Stimulated activated CD8-positive, alpha-beta memory T cell treated with anti-CD3 and anti-CD28 coated beads, Interleukin-7, amount 100 ng/mL, for 1 hour (primary cell): ENCODE measurements around the gene PLAC9.
"Not testable (repeated sequence)": the region's sequence is repeated elsewhere in the genome, so short reads cannot be mapped to it uniquely, and the experiment has no call there.

ENCODE experiments used
- DNase-seq, 2 donors: peaks; one replicate each; pipeline ENCODE4 v3.0.0-alpha.2; 2020; ENCODE audit warnings: low read depth in 2 of 2

PLAC9 gene

GRCh38 chr10:80132299-80133139 is at the start of gene PLAC9:
PLAC9 (plus strand) TSS chr10:80132730; CDS start chr10:80132763, 33 bp downstream.
- DNase-seq, result no peak

DNA sequence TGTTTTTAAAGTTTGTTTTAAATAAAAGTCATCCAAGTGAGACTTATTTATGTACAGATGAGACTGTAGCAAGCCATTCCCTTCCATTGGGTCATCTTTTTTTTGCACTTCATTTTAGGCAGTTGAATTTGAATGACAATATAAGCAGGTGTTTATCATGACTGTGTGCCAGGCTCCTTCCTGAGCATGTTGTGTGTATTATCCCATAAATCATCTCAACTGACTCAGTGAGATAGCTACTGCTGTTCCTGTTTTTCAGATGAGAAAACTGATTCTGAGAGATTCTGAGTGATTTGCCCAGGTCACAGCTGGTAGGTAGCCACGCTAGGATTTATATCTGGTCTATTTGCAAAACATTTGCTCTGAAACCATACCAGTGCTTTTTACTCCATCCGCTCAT is 42.4 kb upstream of the PLAC9 start:
- DNase-seq, result no peak

DNA sequence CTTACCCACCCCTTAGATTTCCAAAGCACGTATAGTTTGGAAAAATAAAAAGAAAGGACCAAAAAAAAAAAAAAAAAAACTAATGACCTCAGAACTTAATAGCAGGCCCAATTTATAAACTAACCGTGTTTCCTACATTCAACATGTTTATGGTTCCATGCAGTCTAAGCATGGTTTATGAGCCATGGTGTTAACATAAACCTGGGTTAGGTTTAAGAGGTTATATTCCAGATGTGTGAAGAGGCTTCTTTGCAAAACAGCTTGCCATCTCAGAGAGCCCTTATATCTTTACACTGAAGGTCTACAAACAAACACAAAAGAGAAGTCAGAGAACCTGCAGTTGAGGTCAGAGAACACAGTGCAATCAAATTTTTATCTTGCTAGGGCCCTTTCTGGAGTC is 38.3 kb upstream of the PLAC9 start:
- DNase-seq, result no peak

DNA sequence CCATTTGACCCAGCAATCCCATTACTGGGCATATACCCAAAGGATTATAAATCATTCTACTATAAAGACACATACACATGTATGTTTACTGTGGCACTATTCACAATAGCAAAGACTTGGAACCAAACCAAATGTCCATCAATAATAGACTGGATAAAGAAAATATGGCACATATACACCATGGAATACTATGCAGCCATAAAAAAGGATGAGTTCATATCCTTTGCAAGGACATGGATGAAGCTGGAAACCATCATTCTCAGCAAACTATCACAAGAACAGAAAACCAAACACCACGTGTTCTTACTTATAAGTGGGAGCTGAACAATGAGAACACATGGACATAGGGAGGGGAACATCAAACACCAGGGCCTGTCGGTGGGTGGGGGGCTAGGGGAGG is 34.3 kb upstream of the PLAC9 start:
- not testable (repeated sequence) for DNase-seq

DNA sequence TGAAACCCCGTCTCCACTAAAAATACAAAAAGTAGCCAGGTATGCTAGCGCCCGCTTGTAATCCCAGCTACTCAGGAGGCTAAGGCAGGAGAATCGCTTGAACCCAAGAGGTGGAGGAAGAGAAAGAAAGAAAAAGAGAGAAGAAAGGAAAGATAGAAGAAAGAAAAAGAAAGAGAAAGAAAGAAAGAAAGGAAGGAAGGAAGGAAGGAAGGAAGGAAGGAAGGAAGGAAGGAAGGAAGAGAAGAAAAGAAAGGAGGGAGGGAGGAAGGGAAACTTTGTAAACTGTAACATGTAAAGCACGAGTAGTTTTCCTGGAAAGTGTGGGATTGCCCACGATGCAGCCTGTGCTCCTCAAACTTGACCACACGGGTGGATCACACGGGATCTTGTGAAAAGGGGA is 33.2 kb upstream of the PLAC9 start:
- DNase-seq, result not testable (repeated sequence)

DNA sequence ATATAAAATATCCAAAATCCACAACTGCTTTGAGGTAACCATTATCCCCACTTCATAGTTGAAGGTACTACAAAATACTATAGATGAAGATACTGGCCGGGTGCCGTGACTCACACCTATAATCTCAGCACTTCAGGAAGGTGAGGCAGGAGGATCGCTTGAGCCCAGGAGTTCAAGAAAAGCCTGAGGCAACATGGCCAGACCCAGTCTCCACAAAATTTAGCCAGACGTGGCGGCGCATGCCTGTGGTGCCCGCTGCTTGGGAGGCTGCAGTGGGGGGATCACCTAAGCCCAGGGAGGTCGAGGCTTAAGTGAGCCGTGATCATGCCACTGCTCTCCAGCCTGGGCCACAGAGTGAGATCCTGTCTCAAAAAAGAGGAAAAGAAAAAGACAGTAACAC is 32.4 kb upstream of the PLAC9 start:
- no peak for DNase-seq

GRCh38 chr10:80100861-80101695 is 31.5 kb upstream of the PLAC9 start:
- DNase-seq, result no peak

- DNase-seq, result no peak
These were observed 28.2 kb upstream of the PLAC9 start for GRCh38 chr10:80104066-80104926.

DNA sequence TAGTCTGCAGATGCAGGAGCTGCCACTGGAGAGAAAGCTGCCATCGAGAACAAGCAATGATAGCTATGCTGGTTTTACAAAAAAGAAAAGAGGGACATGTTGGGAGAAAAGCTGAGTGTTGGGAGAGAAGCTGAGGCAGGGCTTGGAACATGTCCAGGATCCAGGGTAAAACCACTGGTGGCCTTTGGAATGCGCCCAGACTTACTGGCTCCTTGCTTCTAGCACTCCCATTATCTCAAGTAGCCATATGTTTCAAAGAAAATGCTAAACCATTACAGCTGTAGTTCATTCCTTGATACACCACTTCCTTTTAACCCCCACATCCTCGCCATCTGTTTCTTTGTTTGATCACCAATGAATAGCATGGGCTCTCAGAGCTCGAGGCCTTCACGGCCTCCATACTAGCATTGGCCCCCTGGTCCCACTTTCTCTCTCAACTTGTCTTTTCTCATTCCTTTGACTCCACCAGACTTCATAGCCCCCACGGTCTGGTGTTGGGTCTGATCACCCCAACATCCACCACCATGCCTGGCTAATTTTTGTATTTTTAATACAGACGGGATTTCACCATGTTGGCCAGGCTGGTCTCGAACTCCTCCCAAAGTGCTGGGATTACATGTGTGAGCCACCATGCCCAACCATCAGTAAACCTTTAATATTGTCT is 23.8 kb upstream of the PLAC9 start:
- DNase-seq, result no peak

DNA sequence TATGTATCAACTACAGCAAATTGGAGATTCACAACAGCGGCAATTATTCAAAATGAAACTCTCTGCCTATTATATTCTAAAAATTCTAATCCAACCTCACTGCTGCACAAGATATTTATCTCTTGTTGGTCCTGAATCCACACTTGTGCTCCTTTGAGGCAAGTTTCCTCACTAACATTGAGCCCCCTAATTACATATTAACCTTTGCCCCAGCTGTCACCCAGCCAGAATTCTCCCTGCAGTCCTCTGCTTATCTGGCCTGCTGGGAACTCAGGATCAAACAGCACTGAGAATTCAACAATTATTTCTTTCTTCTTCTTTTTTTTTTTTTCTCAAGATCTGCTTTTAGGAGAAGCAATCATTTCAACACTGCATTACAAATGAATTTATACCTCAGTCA is 21.5 kb upstream of the PLAC9 start:
- DNase-seq, result no peak

- DNase-seq, result no peak
These were observed 13.9 kb upstream of the PLAC9 start for GRCh38 chr10:80118669-80119068.

- no peak for DNase-seq
These were observed 10.3 kb upstream of the PLAC9 start for GRCh38 chr10:80122110-80122710.

DNA sequence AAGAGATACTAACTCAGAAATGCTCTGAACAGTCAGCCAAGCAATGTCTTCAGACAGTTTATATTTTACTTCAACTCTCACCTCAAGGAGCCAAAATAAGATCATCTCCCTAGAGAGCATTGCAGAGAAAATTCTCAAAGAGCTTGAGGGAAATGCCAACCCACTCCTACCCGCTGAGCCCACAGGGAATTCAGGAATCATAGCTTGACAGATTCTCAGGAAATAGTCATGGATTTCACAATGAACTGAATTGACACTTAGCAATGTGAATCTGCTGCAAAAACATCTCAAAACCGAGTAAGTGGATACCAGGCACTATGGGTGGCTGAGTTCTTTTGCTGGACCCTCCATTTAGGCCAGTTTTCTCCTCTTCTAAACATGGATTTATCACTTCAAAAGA is 9.8 kb upstream of the PLAC9 start:
- no peak for DNase-seq

GRCh38 chr10:80126876-80127275 is 5.7 kb upstream of the PLAC9 start:
- DNase-seq, result no peak

GRCh38 chr10:80131499-80131901 is 1.0 kb upstream of the PLAC9 start:
- DNase-seq, result no peak

DNA sequence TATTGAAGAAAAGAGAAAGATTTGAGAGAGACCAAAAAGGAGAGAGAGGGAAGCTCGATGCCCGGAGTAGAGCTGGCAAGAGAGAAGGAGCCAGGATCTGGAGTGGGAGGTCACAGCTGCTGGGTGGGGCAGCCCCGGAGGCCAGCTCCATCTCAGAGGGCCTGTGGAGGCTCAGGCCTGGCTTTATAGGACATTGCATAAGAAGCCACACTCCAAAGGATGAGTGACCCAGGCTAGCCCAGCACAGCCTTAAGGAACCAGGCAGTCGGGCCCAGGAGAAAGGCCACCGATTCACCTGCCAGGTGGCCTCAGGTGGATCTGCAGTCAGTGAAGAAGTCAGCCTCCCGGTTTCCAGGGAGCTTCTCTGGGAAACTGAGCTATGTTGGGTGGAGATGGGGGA is 676 bp downstream of the PLAC9 start:
- no peak for DNase-seq

DNA sequence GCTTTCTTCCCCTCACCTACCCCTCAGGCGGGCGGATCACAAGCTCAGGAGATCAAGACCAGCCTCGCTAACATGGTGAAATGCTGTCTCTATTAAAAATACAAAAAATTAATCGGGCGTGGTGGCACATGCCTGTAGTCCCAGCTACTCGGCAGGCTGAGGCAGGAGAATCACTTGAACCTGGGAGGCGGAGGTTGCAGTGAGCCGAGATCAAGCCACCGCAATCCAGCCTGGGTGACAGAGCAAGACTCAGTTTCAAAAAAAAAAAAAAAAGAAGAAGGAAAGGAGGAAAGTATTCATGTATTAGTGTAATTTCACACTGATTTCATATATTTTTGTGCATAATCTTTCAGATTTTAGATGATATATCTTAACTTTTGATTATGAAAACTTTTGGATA is 1.2 kb downstream of the PLAC9 start:
- DNase-seq, result not testable (repeated sequence)

DNA sequence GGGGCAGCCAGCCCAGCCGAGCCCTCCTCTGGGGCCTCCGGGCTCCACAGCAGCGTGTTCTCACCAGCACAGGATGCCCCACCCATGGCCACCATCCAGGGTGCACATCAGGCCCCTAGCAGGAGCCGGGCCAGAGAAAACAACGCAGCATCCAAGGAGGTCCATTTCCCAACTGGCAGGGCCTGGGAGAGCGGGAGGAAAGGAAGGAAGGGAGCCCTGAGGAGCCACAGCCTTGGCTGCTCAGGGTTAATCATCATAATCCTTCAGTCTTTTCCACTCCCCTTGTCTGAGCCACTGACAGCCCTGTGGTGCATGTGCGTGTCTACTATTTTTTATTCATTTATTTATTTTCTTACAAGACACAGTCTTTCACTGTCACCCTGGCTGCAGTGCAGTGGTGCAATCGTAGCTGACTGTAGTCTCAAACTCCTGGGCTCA is 3.6 kb downstream of the PLAC9 start:
- DNase-seq, result no peak

DNA sequence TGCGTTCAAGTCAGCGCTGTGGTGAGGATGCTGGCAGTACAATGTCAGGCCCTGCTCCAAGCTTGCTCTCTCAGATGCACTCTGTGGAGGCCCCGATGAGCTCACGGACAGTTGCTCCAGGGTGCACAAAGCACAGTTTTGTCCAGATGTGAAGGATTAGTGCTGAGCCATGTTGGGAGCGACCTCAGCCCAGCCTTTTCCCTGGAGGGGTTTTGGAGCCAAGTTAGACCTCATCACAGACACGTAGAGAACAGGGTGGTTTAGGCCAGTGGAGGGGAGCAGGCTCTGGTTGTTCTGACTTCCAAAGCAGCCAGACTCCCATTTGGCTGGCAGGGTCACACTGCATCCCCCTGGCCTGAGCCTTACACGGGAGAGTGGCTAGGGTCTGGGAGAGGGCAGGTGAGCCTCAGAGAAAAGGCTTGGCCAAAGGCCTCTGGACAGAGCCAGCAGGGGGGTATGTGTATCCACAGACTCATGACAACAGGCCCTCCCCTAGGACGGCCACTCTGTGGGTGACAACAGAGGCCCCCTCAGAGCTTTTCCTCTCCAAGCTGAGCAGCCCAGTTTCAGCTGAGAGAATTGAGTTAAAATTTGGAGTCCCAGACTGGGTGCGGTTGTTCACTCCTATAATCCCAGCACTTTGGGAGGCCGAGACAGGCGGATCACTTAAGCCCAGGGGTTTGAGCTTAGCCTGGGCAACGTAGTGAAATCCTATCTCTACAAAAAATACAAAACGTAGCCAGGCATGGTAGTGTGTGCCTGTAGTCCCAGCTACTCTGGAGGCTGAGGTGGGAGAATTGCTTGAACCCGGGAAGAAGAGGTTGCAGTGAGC is 4.7 kb downstream of the PLAC9 start:
- DNase-seq, result no peak

- no peak for DNase-seq
These were observed 5.4 kb downstream of the PLAC9 start for GRCh38 chr10:80137920-80138319.
